ENCODE measurements around the gene SGPP2.

SGPP2 gene

DNA sequence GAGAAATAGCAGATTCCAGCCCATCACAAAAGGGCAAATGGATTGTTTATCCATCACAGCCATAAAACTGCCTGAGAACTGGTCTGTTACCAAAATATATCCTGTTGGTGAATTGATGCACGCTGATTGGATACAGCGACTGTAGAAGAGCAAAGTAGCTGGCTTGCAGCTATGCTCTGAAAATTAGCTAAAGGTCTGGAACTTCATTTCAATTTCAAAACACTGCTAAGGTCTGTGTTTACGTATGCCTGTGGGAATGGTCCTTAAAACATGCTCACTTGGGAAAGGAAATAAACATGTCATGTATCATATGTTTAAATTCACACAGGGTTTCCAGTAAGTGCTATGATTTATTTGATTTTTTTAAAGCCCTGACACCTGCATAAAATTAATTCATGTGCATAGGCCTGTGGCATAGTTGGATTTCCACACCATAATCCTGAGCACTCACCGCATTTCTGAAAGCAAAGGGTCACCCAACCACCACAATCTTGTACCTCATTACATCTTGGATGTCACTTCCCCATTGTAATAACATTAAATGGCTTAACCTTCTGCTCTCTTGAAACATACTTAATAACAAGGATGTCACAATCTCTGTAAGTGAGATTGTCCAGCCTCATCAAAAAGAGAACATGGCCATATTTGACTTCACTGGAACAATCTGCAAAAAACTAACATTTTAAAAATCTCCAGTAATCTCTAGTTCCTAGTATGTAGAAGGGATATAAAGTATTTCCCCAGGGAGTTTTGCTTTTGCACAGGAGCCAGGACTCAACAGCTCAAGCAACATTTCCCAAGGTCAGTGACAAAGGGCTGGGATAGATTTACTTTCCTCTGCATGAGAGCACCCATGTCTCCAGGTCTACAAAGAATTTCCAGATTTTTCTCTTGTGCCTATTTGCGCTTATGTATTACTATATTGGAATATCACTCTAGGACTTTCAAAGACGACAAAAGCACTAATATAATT, 121.8 kb downstream of the SGPP2 start:
- Histone ChIP-seq H3K27ac (ENCODE audit: extremely low read depth, low read depth, low read length) (no peak overlapping the region), H3K9me3 (ENCODE audit: control insufficient read depth, insufficient read depth, low read depth, low read length) (no peaks in the 10 kb centered on the region), H3K4me1 (ENCODE audit: control insufficient read depth, insufficient read depth, low read length) (peaks cover 9% of the 10 kb centered on the region; the same call in 1 of the 2 replicates), H3K36me3 (ENCODE audit: control insufficient read depth in 2 of 2, insufficient read depth in 1 of 2, low read length in 2 of 2) (no peaks in the 10 kb centered on the region; a peak in 1 of 3 replicates), H3K4me3 (ENCODE audit: low read depth, low read length) (no peak overlapping the region)
- CTCF ChIA-PET = interaction anchor here (1.0 to 1.4 kb wide), 3 partner anchors 14 to 503 kb away, joined by 4 read pairs; no protein-coding TSS in a partner anchor
- POLR2A ChIA-PET = no interaction called here
- TF ChIP-seq, protein P1, sequence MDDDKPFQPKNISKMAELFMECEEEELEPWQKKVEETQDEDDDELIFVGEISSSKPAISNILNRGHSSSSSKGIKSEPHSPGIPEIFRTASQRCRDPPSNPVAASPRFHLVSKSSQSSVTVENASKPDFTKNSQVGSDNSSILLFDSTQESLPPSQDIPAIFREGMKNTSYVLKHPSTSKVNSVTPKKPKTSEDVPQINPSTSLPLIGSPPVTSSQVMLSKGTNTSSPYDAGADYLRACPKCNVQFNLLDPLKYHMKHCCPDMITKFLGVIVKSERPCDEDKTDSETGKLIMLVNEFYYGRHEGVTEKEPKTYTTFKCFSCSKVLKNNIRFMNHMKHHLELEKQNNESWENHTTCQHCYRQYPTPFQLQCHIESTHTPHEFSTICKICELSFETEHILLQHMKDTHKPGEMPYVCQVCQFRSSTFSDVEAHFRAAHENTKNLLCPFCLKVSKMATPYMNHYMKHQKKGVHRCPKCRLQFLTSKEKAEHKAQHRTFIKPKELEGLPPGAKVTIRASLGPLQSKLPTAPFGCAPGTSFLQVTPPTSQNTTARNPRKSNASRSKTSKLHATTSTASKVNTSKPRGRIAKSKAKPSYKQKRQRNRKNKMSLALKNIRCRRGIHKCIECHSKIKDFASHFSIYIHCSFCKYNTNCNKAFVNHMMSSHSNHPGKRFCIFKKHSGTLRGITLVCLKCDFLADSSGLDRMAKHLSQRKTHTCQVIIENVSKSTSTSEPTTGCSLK (tag by site-specific recombination; IDR thresholded peaks at IDR 0.05) = no peak
- TF ChIP-seq ZBTB20 (tag by site-specific recombination; IDR thresholded peaks at IDR 0.05) (0 out of 2 replicates have a peak, but pooled peaks have one; percentile 41), OSR2 (tag by site-specific recombination; IDR thresholded peaks at IDR 0.05) (0 out of 2 replicates have a peak, but pooled peaks have one; percentile 10), FEZF1 (tag by site-specific recombination; IDR thresholded peaks at IDR 0.05) (peak; percentile 95), ZBTB17 (tag by site-specific recombination; IDR thresholded peaks at IDR 0.05) (no peak), ZNF473 (tag by site-specific recombination; IDR thresholded peaks at IDR 0.05) (no peak)
- TF ChIP-seq, protein P2, sequence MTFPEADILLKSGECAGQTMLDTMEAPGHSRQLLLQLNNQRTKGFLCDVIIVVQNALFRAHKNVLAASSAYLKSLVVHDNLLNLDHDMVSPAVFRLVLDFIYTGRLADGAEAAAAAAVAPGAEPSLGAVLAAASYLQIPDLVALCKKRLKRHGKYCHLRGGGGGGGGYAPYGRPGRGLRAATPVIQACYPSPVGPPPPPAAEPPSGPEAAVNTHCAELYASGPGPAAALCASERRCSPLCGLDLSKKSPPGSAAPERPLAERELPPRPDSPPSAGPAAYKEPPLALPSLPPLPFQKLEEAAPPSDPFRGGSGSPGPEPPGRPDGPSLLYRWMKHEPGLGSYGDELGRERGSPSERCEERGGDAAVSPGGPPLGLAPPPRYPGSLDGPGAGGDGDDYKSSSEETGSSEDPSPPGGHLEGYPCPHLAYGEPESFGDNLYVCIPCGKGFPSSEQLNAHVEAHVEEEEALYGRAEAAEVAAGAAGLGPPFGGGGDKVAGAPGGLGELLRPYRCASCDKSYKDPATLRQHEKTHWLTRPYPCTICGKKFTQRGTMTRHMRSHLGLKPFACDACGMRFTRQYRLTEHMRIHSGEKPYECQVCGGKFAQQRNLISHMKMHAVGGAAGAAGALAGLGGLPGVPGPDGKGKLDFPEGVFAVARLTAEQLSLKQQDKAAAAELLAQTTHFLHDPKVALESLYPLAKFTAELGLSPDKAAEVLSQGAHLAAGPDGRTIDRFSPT (tag by site-specific recombination; IDR thresholded peaks at IDR 0.05) = no peak

DNA sequence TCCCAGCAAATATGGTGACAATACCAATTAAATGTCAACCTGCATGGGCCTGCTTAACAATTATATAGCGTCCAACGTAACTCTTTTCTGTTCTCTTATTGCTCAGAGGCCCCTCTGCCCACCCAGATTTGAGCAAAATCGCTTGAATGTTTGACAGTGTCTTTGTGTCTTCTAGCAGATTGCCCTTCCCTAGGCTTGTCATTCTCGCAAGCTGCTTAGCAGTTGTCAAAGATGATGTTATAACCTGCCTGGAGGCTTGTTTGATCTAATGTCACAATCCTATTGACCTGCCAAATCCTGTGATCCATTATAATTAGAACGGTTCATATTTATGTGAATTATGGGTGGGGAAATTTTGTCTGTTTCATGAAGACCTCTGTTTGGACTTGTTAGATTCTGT, 122.7 kb downstream of the SGPP2 start:
- ChIA-PET POLR2A (no interaction called here), CTCF (no interaction called here)
- TF ChIP-seq ZNF114 (tag by site-specific recombination; IDR thresholded peaks at IDR 0.05) (no peak), ZNF624 (tag by site-specific recombination; IDR thresholded peaks at IDR 0.05) (no peak), ZNF138 (tag by site-specific recombination; IDR thresholded peaks at IDR 0.05; ENCODE audit: borderline replicate concordance) (no peak), ZNF600 (tag by site-specific recombination; IDR thresholded peaks at IDR 0.05) (no peak), ZNF169 (tag by site-specific recombination; IDR thresholded peaks at IDR 0.05) (no peak)
- TF ChIP-seq, protein P3, sequence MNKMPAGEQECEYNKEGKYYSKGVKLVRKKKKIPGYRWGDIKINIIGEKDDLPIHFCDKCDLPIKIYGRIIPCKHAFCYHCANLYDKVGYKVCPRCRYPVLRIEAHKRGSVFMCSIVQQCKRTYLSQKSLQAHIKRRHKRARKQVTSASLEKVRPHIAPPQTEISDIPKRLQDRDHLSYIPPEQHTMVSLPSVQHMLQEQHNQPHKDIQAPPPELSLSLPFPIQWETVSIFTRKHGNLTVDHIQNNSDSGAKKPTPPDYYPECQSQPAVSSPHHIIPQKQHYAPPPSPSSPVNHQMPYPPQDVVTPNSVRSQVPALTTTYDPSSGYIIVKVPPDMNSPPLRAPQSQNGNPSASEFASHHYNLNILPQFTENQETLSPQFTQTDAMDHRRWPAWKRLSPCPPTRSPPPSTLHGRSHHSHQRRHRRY (tag by site-specific recombination; IDR thresholded peaks at IDR 0.05) = no peak
- TF ChIP-seq, protein P4, sequence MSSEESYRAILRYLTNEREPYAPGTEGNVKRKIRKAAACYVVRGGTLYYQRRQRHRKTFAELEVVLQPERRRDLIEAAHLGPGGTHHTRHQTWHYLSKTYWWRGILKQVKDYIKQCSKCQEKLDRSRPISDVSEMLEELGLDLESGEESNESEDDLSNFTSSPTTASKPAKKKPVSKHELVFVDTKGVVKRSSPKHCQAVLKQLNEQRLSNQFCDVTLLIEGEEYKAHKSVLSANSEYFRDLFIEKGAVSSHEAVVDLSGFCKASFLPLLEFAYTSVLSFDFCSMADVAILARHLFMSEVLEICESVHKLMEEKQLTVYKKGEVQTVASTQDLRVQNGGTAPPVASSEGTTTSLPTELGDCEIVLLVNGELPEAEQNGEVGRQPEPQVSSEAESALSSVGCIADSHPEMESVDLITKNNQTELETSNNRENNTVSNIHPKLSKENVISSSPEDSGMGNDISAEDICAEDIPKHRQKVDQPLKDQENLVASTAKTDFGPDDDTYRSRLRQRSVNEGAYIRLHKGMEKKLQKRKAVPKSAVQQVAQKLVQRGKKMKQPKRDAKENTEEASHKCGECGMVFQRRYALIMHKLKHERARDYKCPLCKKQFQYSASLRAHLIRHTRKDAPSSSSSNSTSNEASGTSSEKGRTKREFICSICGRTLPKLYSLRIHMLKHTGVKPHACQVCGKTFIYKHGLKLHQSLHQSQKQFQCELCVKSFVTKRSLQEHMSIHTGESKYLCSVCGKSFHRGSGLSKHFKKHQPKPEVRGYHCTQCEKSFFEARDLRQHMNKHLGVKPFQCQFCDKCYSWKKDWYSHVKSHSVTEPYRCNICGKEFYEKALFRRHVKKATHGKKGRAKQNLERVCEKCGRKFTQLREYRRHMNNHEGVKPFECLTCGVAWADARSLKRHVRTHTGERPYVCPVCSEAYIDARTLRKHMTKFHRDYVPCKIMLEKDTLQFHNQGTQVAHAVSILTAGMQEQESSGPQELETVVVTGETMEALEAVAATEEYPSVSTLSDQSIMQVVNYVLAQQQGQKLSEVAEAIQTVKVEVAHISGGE (tag by site-specific recombination; conservative IDR thresholded peaks at IDR 0.05; ENCODE audit: low read depth) = no peak
- H3K9me3 ChIP-seq (ENCODE audit: control insufficient read depth, insufficient read depth, low read depth, low read length) = no peaks in the 10 kb centered on the region
- peaks cover 9% of the 10 kb centered on the region; the same call in 1 of the 2 replicates for H3K4me1 ChIP-seq (ENCODE audit: control insufficient read depth, insufficient read depth, low read length)
- H3K27ac ChIP-seq (ENCODE audit: extremely low read depth, low read depth, low read length) = no peak overlapping the region
- H3K4me3 ChIP-seq (ENCODE audit: low read depth, low read length) = no peak overlapping the region
- H3K36me3 ChIP-seq (ENCODE audit: control insufficient read depth in 2 of 2, insufficient read depth in 1 of 2, low read length in 2 of 2) = no peaks in the 10 kb centered on the region; a peak in 1 of 3 replicates
